Stimulated activated CD8-positive, alpha-beta memory T cell treated with anti-CD3 and anti-CD28 coated beads, Interleukin-2, amount 100 ng/mL, for 48 hours (primary cell): ENCODE data around the gene DLGAP4.
A peak's percentile ranks its signal among the peaks of the same experiment; 100 is the strongest.

Source experiments
- DNase-seq, 2 donors: peaks; one replicate each; pipeline ENCODE4 v3.0.0-alpha.2; 2020; ENCODE audit warnings: low read depth in 2 of 2

DLGAP4 gene

DNA sequence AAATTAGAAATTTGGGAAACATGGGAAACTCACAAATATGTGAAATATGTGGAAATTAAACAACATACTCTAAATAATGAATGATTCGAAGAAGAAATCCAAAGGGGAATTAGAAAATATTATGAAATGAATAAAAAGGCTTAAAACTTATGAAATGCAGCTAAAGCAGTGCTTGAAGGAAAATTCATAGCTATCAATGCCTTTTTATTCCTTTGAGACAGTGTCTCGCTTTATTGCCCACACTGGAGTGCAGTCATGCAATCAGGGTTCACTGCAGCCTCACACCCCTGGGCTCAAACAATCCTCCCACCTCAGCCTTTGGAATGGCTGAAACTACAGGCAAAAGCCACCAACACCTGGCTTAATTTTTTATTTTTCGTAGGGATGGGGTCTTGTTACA, 259.4 kb downstream of the DLGAP4 start:
- DNase-seq: no peak

DNA sequence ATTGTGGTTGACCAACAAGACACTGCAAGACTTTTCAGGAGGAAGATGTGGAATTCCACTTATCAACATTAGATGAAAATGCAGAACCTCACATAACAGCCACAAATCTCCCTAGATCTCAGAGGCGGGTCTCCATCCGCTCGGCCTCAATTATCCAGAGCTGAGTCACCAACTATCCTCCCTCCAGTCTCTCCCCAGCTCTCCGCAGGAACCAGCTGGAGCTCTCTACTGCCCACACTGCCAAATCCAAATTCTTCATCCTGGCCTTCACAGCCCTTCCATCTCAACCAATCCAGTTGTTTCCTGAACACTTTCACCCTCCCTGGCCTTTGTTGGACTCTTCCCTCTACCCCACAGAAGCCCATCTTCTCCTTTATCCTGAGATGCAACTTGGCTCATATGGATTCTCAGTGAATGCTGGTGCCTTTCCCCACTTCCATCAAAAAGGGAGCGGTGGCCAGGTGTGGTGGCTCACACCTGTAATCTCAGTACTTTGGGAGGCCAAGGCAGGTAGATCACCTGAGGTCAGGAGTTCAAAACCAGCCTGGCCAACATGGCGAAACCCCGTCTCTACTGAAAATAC, 263.8 kb downstream of the DLGAP4 start:
- DNase-seq: no peak

DNA sequence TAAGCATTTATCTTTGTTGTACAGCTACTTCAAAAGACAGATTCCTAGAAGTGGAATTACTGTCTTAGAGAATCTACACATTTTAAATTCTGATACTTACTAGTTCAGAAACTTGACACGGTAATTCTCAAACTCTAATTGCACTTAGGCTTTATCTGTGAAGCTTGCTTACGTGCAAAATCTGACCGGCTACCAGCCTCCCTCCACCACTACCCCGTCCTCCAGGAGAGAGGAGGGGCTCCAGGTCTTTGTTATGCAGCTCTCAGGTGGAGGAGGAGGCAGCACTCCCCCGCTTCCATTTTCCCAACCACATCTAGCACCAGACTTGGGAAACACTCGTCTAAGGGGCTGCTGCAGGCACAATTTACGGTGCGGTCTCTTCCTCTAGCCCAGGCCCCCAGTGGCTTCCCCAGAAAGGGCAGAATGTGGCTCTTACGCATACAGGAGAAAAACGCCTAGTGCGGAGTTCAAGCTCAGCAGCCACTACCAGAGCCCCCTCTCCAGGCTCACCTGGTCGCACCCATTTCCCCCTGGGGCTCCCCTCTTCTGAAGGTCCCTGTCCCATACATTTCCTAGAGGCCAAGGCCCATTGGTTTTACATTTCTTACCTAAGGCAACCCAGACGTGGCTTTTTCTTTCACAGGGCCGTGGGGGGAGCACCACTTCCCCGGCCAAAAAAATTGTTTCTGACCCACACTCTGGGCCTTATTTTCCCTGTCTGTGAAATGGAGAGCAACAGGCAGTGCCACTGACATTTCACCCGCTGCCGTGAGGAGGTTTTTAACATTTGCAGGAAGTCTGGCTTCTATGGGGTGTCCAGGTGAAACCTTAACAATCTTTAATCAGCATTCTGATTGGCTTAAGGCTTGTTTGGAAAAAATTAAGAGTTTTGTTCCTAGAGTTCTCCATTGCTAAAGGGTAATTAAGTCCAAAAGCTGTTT, 265.7 kb downstream of the DLGAP4 start:
- DNase-seq: no peak

DNA sequence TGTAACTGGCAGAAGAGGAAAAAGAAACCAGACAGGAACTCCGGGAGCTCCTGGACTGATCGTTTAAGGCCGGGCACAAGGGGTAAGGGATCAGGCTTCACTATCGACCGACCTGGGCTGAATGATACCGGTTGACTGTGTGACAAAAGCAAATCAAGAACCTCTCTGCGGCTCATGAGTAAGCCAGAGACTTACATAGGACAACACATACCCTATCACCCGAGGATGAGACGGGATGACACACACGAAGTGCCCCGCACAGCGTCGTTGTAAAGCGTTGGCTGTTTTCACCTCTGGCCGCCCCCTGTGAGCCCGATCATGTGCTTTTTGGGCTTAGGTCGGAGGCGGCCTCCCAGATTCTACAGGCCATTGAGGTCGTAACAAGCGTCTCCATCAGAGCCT, 266.6 kb downstream of the DLGAP4 start:
- peak; percentile 39 to 69 for DNase-seq

DNA sequence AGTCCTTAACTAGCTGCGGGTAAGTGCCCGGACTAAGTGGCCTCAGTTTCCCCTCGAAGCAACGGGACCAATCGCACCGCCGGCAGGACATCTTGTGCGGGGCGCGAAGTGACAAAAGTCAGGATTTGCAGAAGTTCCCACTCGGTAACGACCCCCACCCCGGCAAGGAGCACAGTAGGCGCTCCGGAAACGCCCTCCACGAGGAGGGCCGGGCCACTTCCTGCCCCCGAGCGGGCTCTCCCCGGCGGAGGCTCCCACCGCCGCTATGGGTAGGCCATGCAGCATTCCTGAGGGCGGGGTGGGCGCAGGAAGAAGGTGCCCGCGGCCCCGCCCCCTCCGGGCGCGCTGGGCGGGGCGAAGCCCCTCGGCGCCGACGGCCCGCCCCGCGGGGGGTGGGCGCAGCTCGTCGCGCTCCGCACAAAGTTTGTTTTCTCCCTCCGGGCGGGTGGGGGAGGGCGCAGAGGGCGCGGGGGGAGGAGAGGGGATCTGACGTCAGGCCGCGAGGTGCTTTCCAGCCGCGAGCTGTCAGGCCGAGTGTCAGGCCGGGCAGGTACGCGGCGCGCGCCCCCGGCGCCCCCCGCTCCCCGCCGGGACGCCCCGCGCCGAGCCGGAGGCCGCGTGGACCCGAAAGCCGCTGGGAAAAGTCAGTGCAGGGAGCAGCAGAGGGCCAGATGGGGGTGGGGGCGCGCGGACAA, 267.1 kb downstream of the DLGAP4 start, which contains the start of gene TGIF2:
TSS of gene TGIF2 (plus strand) at position 495 of the 695 bp plus-strand sequence. CDS start 5,178 bp downstream, outside the sequence.
- peak; percentile 85 for DNase-seq

DNA sequence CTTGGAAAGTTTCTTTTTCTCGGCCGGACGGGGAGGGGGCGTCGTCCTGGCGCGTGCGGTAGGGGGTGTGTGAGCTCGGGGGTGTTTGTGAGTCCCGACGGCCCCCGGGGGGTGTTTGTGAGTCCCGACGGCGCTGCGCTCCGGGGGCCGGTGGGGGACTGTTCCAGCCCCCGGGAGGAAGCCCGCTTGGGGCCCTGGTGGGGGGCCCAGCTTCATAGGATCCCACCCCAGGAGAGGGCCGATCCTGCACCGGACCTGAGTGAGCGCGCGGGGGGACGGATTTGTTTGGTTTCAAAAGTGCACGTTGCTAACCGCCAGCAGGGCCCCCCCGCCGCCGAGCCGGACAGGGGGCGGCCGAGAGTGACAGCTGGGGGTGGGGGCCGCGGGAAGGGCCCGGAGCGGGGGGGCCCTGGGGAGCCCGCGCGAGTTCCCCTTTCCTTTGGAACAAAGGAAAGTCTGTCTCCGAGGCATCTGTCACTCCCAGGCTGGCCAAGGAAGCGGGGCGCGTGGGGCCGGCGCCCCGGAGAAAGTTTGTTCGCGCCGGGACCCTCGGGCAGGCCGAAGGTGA, 267.7 kb downstream of the DLGAP4 start:
- DNase-seq: peak in 1 of 2 donors; percentile 13

DNA sequence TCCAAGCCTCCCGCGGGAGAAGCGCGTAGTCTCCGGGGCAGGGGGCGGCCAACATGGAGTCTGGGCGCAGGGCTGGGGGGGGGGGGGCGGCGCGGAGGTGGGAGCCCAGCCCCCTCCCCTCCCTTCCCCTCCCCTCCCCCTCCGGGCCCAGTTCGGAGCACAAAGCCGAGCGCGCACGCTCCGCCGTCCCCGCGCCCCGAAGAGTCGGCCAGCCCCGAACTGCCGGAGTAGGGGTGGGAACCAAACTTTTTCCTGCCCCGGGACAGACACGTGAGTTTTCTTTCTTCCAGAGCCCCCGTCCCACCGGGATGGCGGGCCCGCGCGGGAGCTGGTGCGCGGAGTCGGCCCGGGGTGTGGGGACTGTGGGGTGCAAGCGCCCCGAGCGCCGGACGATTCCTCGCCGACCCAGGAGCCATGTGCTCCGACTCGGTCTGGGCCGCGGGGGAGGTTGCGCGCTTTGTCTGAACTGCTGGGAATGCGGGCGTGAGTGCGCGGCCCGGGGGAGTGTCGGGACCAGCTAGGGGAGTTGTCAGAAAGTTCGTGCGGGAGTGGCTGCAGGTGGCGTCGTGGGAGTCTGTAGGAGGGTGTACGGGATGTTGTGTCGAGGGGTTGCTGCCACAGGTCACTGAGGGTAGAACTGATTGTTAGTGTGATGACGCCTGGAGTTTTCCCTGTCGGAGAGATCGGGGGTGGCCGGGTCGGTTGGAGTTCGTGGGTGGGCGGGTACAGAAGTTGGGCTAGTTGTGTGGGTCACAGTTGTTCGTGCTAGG, 268.4 kb downstream of the DLGAP4 start:
- peak; percentile 28 to 34 for DNase-seq

DNA sequence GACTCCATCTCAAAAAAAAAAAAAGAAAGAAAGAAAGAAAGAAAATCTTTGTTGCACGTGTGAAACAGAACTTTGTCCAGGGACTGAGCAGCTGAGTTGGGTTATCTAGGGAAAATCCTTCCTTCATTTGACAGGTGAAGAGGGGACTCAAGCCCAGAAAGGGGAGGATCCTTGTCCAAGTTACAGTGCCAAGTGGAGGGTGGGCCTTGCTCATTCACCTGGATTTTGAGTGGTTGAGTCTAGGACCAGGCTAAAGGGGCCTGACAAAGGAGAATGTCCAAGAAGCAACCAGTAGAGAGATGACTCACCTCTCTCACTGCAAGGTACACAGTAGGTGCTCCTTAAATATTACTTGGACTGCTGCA, 269.9 kb downstream of the DLGAP4 start:
- no peak for DNase-seq
